HepG2 (cell line): Measurements from ENCODE around the gene SNED1.

Source experiments
- AHR ChIP-seq: IDR thresholded peaks from 2 replicates; pipeline ENCODE4 v1.6.1; 2018; ENCODE audit warnings: missing genetic modification reagents, missing compliant biosample characterization
- RFX5 ChIP-seq: IDR thresholded peaks from 2 replicates; pipeline ENCODE4 v1.6.1; 2011; ENCODE audit warnings: low read depth, low read length, improper control_type of control experiment
- TF ChIP-seq, protein P1 (sequence below): sonication (generic); formaldehyde crosslinking; IDR thresholded peaks from 2 replicates; pipeline ENCODE4 v1.8.0; 2022; ENCODE audit warnings: low read depth, missing genetic modification reagents
- TF ChIP-seq, protein P2 (sequence below): IDR thresholded peaks from 2 replicates; pipeline ENCODE4 v1.6.1; 2016; ENCODE audit warnings: low read depth, borderline replicate concordance

DNA sequence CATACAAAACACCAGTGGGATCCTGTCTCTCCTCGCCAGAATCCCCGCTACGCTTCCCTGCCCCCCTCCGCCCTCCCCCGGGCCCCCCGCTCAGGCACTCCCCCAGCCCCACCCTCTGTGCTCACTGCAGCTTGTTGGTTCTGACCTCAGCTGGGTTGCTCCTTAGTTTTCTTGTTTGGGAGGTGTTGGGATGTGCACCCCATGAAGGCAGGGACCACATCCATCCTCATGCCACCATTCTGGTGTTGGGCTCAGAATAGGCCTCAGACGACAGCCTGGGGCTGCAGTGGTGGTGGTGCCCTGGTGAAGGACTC lies 4.6 kb downstream of the SNED1 start:
- TF ChIP-seq, protein P1, sequence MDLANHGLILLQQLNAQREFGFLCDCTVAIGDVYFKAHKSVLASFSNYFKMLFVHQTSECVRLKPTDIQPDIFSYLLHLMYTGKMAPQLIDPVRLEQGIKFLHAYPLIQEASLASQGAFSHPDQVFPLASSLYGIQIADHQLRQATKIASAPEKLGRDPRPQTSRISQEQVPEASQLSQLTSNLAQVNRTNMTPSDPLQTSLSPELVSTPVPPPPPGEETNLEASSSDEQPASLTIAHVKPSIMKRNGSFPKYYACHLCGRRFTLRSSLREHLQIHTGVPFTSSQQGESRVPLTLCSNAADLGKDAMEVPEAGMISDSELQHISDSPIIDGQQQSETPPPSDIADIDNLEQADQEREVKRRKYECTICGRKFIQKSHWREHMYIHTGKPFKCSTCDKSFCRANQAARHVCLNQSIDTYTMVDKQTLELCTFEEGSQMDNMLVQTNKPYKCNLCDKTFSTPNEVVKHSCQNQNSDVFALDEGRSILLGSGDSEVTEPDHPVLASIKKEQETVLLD (CRISPR knock-in tag), result no peak
- TF ChIP-seq, protein P2, sequence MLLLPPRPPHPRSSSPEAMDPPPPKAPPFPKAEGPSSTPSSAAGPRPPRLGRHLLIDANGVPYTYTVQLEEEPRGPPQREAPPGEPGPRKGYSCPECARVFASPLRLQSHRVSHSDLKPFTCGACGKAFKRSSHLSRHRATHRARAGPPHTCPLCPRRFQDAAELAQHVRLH, result no peak
- TF ChIP-seq AHR (CRISPR knock-in tag) (no peak), RFX5 (no peak)
